Measurements from ENCODE around the gene TENT5A.

TENT5A gene

GRCh38 chr6:81713205-81713604, 39.3 kb downstream of the TENT5A start:
- TF ChIP-seq BACH2 (CRISPR knock-in tag; IDR thresholded peaks at IDR 0.05; ENCODE audit: borderline replicate concordance) = no peak
- no peak for TF ChIP-seq GLIS3 (CRISPR knock-in tag; IDR thresholded peaks at IDR 0.05)
- TF ChIP-seq OSR1 (CRISPR knock-in tag; IDR thresholded peaks at IDR 0.05) = no peak
- no peak for TF ChIP-seq ARNTL (CRISPR knock-in tag; IDR thresholded peaks at IDR 0.05; ENCODE audit: borderline replicate concordance, low read depth)
- no peak for TF ChIP-seq ZFP3 (CRISPR knock-in tag; IDR thresholded peaks at IDR 0.05)
- TF ChIP-seq CSDC2 (CRISPR knock-in tag; IDR thresholded peaks at IDR 0.05) = no peak
- TF ChIP-seq CREB5 (CRISPR knock-in tag; IDR thresholded peaks at IDR 0.05; ENCODE audit: low read depth) = no peak
- no peak for TF ChIP-seq ZC3H10 (CRISPR knock-in tag; IDR thresholded peaks at IDR 0.05)
- TF ChIP-seq PATZ1 (CRISPR knock-in tag; IDR thresholded peaks at IDR 0.05; ENCODE audit: borderline replicate concordance) = no peak
- no peak for TF ChIP-seq ZFP30 (CRISPR knock-in tag; IDR thresholded peaks at IDR 0.05)
- no peak for TF ChIP-seq TCF4 (CRISPR knock-in tag; IDR thresholded peaks at IDR 0.05; ENCODE audit: borderline replicate concordance)
- TF ChIP-seq POU6F1 (CRISPR knock-in tag; IDR thresholded peaks at IDR 0.05; ENCODE audit: borderline replicate concordance, low read depth) = no peak
- ATAC-seq = no peak

- TF ChIP-seq TOX (CRISPR knock-in tag; IDR thresholded peaks at IDR 0.05; ENCODE audit: borderline replicate concordance) (no peak), ZFP30 (CRISPR knock-in tag; IDR thresholded peaks at IDR 0.05) (no peak), ARNTL (CRISPR knock-in tag; IDR thresholded peaks at IDR 0.05; ENCODE audit: borderline replicate concordance, low read depth) (no peak), GLIS3 (CRISPR knock-in tag; IDR thresholded peaks at IDR 0.05) (peak; percentile 30; the same call in 1 of the 2 replicates), ISL1 (CRISPR knock-in tag; IDR thresholded peaks at IDR 0.05) (peak; percentile 84)
- peak; percentile 40; the same call in 2 of the 3 replicates for ATAC-seq
Measured at GRCh38 chr6:81708113-81708699, 44.3 kb downstream of the TENT5A start.

DNA sequence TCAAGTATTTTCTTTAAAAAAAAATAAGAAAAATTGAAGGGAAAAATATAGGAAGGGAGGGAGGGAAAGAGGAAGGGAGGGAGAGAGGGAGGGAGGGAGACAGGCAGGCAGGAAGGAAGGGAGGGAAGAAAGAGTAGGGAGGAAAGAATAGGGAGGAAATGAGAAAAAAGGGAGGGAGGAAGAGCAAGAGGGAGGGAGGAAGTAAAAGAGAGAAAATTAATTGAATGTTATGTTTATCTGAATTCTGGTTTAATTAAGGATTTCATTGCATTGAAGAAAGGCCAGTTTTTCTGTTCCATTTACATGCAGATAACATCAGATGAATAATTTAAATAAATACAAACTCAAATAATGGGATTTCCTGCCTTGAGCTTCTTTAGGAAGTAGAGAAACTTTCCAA, 47.8 kb downstream of the TENT5A start:
- TF ChIP-seq PATZ1 (CRISPR knock-in tag; IDR thresholded peaks at IDR 0.05; ENCODE audit: borderline replicate concordance) (no peak), ZNF70 (CRISPR knock-in tag; IDR thresholded peaks at IDR 0.05) (no peak), BACH2 (CRISPR knock-in tag; IDR thresholded peaks at IDR 0.05; ENCODE audit: borderline replicate concordance) (no peak), ESRRG (CRISPR knock-in tag; IDR thresholded peaks at IDR 0.05) (no peak), ARNTL (CRISPR knock-in tag; IDR thresholded peaks at IDR 0.05; ENCODE audit: borderline replicate concordance, low read depth) (no peak), SNAI2 (CRISPR knock-in tag; IDR thresholded peaks at IDR 0.05) (no peak), CREB5 (CRISPR knock-in tag; IDR thresholded peaks at IDR 0.05; ENCODE audit: low read depth) (no peak), RARB (CRISPR knock-in tag; IDR thresholded peaks at IDR 0.05) (no peak), ZNF8 (CRISPR knock-in tag; IDR thresholded peaks at IDR 0.05) (no peak), ZFP30 (CRISPR knock-in tag; IDR thresholded peaks at IDR 0.05) (no peak)

DNA sequence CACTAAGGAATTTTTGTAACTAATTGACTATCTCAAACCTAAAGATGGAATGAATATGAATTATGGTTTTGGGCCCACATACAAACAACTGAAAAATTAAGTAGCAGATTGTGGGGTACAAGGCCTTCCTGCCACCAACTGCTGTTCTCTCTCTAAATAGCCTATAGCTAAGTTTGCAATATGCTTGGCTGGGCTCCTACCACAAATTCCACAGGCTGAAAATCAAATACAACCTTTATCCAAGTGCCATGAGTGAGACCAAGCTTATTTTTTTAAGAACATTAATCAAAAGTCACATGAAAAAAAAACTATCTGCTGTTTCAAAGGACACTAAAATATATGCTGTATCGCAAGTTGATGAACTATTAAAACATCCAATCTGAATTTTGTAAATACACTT, 52.1 kb downstream of the TENT5A start:
- ATAC-seq = no peak
- TF ChIP-seq CSRNP3 (CRISPR knock-in tag; IDR thresholded peaks at IDR 0.05) = no peak
- TF ChIP-seq OSR1 (CRISPR knock-in tag; IDR thresholded peaks at IDR 0.05) = no peak
- TF ChIP-seq ISL1 (CRISPR knock-in tag; IDR thresholded peaks at IDR 0.05) = no peak
- TF ChIP-seq ZNF8 (CRISPR knock-in tag; IDR thresholded peaks at IDR 0.05) = no peak
- TF ChIP-seq ZFP30 (CRISPR knock-in tag; IDR thresholded peaks at IDR 0.05) = no peak
- TF ChIP-seq ZNF70 (CRISPR knock-in tag; IDR thresholded peaks at IDR 0.05) = no peak

More for the DNA sequence above, 47.8 kb downstream of the TENT5A start:
- no peak for ATAC-seq
